GM19035 (cell line): ENCODE data around the gene ATP9B.

ENCODE experiments used
- ATAC-seq: cut with Tn5 transposase; IDR thresholded peaks from one replicate; pipeline ENCODE4 v1.9.1; 2021; ENCODE audit not compliant: unreplicated experiment

Gene ATP9B

GRCh38 chr18:79423211-79424007 lies 354.2 kb downstream of the ATP9B start:
- ATAC-seq: no peak

GRCh38 chr18:79424008-79424565 lies 354.9 kb downstream of the ATP9B start:
- ATAC-seq: no peak

- ATAC-seq: no peak
Observed at GRCh38 chr18:79424880-79425568, 355.8 kb downstream of the ATP9B start.

GRCh38 chr18:79425569-79425886 lies 356.3 kb downstream of the ATP9B start:
- ATAC-seq: no peak

GRCh38 chr18:79426376-79427300 lies 357.4 kb downstream of the ATP9B start:
- ATAC-seq: no peak

GRCh38 chr18:79427368-79428225 lies 358.4 kb downstream of the ATP9B start:
- no peak for ATAC-seq
